ENCODE data around the gene CLBA1.
"Not testable (repeated sequence)": the region's sequence is repeated elsewhere in the genome, so short reads cannot be mapped to it uniquely, and the experiment has no call there.

The CLBA1 gene

DNA sequence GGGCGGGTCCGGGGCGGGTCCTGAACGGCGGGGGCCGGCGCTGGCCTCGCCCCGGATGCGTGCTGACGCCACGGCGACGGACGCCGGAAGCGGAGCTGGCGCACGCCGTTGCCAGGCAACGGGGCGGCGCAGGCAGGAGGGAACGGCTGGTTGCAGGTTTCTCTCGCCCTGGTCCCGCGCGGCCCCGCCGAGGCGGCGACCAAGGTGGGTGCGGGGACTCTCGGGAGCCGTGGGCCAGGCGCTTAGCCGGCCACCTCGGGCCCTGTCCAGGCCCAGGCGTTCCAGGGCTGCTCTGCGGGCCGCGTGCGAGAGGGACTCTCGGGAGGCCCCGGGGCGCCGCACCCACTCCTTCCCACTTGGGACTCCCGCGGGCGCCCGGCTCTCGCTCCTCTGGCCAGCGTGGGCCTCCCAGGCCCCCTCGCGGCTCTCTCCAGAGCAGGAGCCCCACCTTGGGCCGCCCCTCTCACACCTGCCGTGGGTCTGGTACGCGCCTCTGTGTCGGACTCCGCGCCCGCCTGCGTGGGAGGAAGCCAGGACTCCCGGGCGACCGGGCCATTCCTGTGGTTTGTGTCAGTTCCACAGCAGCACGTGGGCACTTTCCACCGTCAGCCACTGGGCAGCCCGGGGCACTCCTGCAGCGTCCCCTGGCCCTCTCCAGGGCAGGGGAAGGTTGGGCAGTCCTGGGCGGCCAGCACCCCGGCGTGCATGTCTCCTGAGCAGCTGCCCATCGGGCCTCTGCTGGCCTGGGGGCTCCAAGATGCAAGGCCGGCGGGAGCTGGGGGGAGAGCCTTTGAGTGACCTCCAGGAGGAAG lies at the start of gene CLBA1:
Gene CLBA1 (plus strand): TSS at position 114 of the 812 bp plus-strand sequence. CDS start 644 bp downstream, at position 758.
- peak; percentile 81 to 89 for DNase-seq (ENCODE audit: low read depth in 2 of 2)

GRCh38 chr14:104935955-104936354 lies 49.6 kb upstream of the CLBA1 start:
- DNase-seq (ENCODE audit: low read depth in 2 of 2) = no peak

GRCh38 chr14:104936361-104937155 lies 49.0 kb upstream of the CLBA1 start:
- DNase-seq (ENCODE audit: low read depth in 2 of 2) = no peak

DNA sequence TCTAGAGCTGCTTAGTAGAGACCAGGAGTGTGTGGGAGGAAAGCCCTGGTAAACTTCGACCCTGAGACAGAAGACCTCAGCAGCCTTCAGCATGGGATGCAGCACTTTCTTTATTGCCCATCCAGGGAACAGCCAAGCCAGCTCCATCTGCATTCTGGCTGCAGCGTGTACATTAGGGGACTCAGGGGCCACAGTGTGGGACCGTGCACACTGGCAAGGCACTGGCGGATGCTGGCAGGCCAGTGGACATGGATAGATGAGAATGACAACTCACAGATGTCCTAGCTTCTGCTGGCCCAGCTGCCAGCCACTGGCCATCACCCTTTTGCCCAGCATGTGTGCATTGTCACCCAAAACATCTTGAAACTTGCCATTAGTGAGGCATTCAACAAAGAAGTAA lies 48.4 kb upstream of the CLBA1 start:
- no peak for DNase-seq (ENCODE audit: low read depth in 2 of 2)

- DNase-seq (ENCODE audit: low read depth in 2 of 2) = no peak
Measured at GRCh38 chr14:104937694-104938365, 47.8 kb upstream of the CLBA1 start.

- DNase-seq (ENCODE audit: low read depth in 2 of 2) = no peak
Measured at GRCh38 chr14:104938436-104938835, 47.2 kb upstream of the CLBA1 start.

GRCh38 chr14:104938960-104939359 lies 46.6 kb upstream of the CLBA1 start:
- DNase-seq (ENCODE audit: low read depth in 2 of 2) = no peak

DNA sequence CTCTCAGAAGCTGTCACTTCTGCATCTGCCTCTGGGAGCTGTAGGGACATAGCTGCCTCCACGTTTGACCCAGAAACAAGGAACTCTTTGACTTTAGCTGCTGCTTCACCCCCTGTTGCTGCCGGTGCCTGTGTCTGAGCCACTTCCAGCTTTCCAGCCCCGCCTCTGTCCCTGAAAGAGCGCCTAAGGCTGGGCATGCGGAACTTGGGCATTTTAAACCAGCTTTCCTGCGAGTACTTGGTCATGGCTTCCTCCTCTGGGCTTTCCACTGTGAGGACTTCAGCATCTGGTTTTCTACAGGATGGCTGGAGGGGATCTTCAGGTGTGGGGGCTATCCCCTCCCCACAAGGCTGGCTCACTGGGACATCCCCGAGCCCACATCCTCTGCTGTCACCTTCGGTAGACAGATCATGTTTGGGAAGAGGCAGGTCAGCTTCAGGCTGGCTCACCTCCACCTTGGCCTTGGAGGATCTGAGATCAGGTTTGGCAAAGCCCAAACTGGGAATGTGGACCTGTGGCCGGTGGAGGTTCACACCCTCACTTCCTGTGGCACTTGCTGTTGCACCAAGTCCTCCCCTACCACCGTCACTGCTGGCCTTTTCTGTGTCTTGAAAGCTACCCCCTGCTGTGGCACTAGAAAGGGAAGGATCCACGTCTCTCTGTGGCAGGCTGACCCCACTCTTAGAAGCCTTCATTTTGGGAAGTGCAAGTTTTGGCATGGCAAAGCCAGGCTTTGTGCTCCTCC lies 45.8 kb upstream of the CLBA1 start:
- no peak for DNase-seq (ENCODE audit: low read depth in 2 of 2)

- DNase-seq (ENCODE audit: low read depth in 2 of 2) = no peak
Measured at GRCh38 chr14:104940526-104941150, 45.0 kb upstream of the CLBA1 start.

- no peak for DNase-seq (ENCODE audit: low read depth in 2 of 2)
Measured at GRCh38 chr14:104941508-104942365, 43.9 kb upstream of the CLBA1 start.

DNA sequence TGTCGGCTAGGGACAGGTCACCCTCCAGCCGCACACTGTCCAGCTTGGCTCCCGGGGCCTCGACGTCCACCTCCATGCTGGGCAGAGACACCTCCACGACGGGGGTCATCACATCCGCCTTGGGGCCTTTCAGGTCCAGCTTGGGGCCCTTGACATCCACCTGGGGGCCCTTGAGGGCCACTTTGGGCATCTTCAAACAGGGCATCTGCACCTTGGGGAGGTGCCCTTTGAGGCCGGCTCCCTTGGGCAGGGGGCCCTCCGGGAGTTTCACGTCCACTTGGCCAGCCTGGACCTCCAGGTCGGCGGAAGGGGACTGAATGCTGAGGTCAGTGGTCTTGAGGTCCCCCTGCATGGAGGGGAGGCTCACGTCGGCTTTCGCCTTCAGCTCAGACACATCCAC lies 43.0 kb upstream of the CLBA1 start:
- DNase-seq (ENCODE audit: low read depth in 2 of 2) = no peak

GRCh38 chr14:104943216-104944015 lies 42.2 kb upstream of the CLBA1 start:
- not testable (repeated sequence) for DNase-seq (ENCODE audit: low read depth in 2 of 2)

- not testable (repeated sequence) for DNase-seq (ENCODE audit: low read depth in 2 of 2)
Measured at GRCh38 chr14:104944016-104944308, 41.6 kb upstream of the CLBA1 start.

- not testable (repeated sequence) for DNase-seq (ENCODE audit: low read depth in 2 of 2)
Measured at GRCh38 chr14:104944436-104945205, 41.0 kb upstream of the CLBA1 start.

- DNase-seq (ENCODE audit: low read depth in 2 of 2) = not testable (repeated sequence)
Measured at GRCh38 chr14:104945266-104945665, 40.3 kb upstream of the CLBA1 start.

- DNase-seq (ENCODE audit: low read depth in 2 of 2) = not testable (repeated sequence)
Measured at GRCh38 chr14:104945986-104946965, 39.3 kb upstream of the CLBA1 start.

- DNase-seq (ENCODE audit: low read depth in 2 of 2) = not testable (repeated sequence)
Measured at GRCh38 chr14:104947201-104947600, 38.4 kb upstream of the CLBA1 start.
